GM23338 (cell line): Measurements from ENCODE around the gene STAC. TPM values are rescaled to one million over a fixed set of nuclear protein-coding genes. Genes with fewer than 3 reads are reported as not detected.

ENCODE experiments used
- ATAC-seq: fragments of 200-7000 bp; cut with Tn5 transposase; 3 replicates; pipeline ENCODE4 v1.9.1; 2020
- DNase-seq: peaks from one replicate; pipeline ENCODE4 v3.0.0-alpha.2; 2015; ENCODE audit warnings: low spot score
- H2AFZ ChIP-seq: fragments of 200-600 bp; sonication (generic); 2 replicates; pipeline ENCODE4 v1.8.0; 2016; ENCODE audit warnings: antibody characterized with exemption, mild to moderate bottlenecking, moderate library complexity
- H3F3A ChIP-seq: fragments of 200-600 bp; sonication (generic); replicated peaks from 2 replicates; pipeline ENCODE4 v1.8.0; 2017; ENCODE audit warnings: antibody characterized with exemption, mixed run types, low read depth
- H3K27ac ChIP-seq: fragments of 200-600 bp; sonication (generic); 2 replicates; pipeline ENCODE4 v1.6.1; 2016; ENCODE audit warnings: low read depth
- H3K27me3 ChIP-seq: fragments of 200-600 bp; sonication (generic); 2 replicates; pipeline ENCODE4 v1.8.0; 2016; ENCODE audit warnings: mild to moderate bottlenecking, mixed run types, moderate library complexity; ENCODE audit not compliant: insufficient read depth
- H3K36me3 ChIP-seq: fragments of 200-600 bp; sonication (generic); 2 replicates; pipeline ENCODE4 v1.8.0; 2016; ENCODE audit warnings: mild to moderate bottlenecking; ENCODE audit not compliant: insufficient read depth
- H3K4me1 ChIP-seq: fragments of 200-600 bp; sonication (generic); 2 replicates; pipeline ENCODE4 v1.8.0; 2016; ENCODE audit warnings: mild to moderate bottlenecking, moderate library complexity; ENCODE audit not compliant: insufficient read depth
- H3K4me2 ChIP-seq: fragments of 200-600 bp; sonication (generic); 2 replicates; pipeline ENCODE4 v1.7.1; 2017; ENCODE audit warnings: mixed run types
- H3K4me3 ChIP-seq: fragments of 200-600 bp; sonication (generic); 2 replicates; pipeline ENCODE4 v1.6.1; 2016; ENCODE audit warnings: mixed run types
- H3K79me2 ChIP-seq: fragments of 200-600 bp; sonication (generic); replicated peaks from 2 replicates; pipeline ENCODE4 v1.8.0; 2017; ENCODE audit warnings: mild to moderate bottlenecking; ENCODE audit not compliant: insufficient read depth
- H3K9me2 ChIP-seq: fragments of 200-600 bp; sonication (generic); 2 replicates; pipeline ENCODE4 v1.8.0; 2017; ENCODE audit not compliant: insufficient read depth
- H4K20me1 ChIP-seq: fragments of 200-600 bp; sonication (generic); replicated peaks from 2 replicates; pipeline ENCODE4 v1.8.0; 2017; ENCODE audit warnings: mild to moderate bottlenecking; ENCODE audit not compliant: insufficient read depth
- H3K27ac Mint-ChIP-seq: 2 replicates; pipeline ENCODE4 v1.8.0; 2020; ENCODE audit warnings: inconsistent platforms, mild to moderate bottlenecking, moderate library complexity, mixed read lengths
- H3K27me3 Mint-ChIP-seq: 3 replicates; pipeline ENCODE4 v1.8.0; 2022; ENCODE audit warnings: low read depth, mild to moderate bottlenecking, moderate library complexity, mixed read lengths, inconsistent platforms; ENCODE audit not compliant: insufficient read depth, poor library complexity
- H3K36me3 Mint-ChIP-seq: 3 replicates; pipeline ENCODE4 v1.8.0; 2021; ENCODE audit warnings: low read depth, mild to moderate bottlenecking, inconsistent platforms, moderate library complexity, mixed read lengths
- H3K4me1 Mint-ChIP-seq: 3 replicates; pipeline ENCODE4 v1.8.0; 2020; ENCODE audit warnings: mild to moderate bottlenecking, inconsistent platforms, mixed read lengths
- H3K4me3 Mint-ChIP-seq: 3 replicates; pipeline ENCODE4 v1.8.0; 2021; ENCODE audit warnings: moderate library complexity, mild to moderate bottlenecking, inconsistent platforms, mixed read lengths
- H3K9me3 Mint-ChIP-seq: 3 replicates; pipeline ENCODE4 v1.8.0; 2020; ENCODE audit warnings: moderate library complexity, mild to moderate bottlenecking, inconsistent platforms, mixed read lengths
- CREB1 ChIP-seq: fragments of 250-450 bp; sonication (Bioruptor Pico); IDR thresholded peaks from 2 replicates; pipeline ENCODE4 v1.5.0; 2020; ENCODE audit warnings: low read depth, mild to moderate bottlenecking, moderate library complexity
- CTCF ChIP-seq, 2 experiments: fragments of 200-600 bp in 1 of 2; sonication (generic) in 1 of 2; conservative IDR thresholded peaks; 2 replicates each; pipeline versions ENCODE4 v1.5.1 to v1.6.1; 2016 to 2017; ENCODE audit warnings: antibody characterized with exemption in 2 of 2, low read depth in 2 of 2, mild to moderate bottlenecking in 2 of 2, moderate library complexity in 1 of 2
- ETS1 ChIP-seq: IDR thresholded peaks from 2 replicates; pipeline ENCODE4 v1.6.1; 2016; ENCODE audit warnings: antibody characterized with exemption
- EZH2 ChIP-seq: fragments of 200-600 bp; sonication (generic); IDR thresholded peaks from one replicate; pipeline ENCODE4 v1.8.0; 2017; ENCODE audit warnings: antibody characterized with exemption, mild to moderate bottlenecking, low read depth; ENCODE audit not compliant: unreplicated experiment
- EZH2phosphoT487 ChIP-seq: fragments of 200-600 bp; sonication (generic); IDR thresholded peaks from one replicate; pipeline ENCODE4 v1.8.1; 2018; ENCODE audit warnings: antibody characterized with exemption; ENCODE audit not compliant: unreplicated experiment
- JUNB ChIP-seq: IDR thresholded peaks from one replicate; pipeline ENCODE4 v1.6.1; 2016; ENCODE audit warnings: antibody characterized with exemption; ENCODE audit not compliant: unreplicated experiment
- NANOG ChIP-seq: IDR thresholded peaks from 2 replicates; pipeline ENCODE4 v1.6.1; 2016; ENCODE audit warnings: antibody characterized with exemption, borderline replicate concordance
- POLR2AphosphoS5 ChIP-seq: IDR thresholded peaks from 2 replicates; pipeline ENCODE4 v1.6.1; 2016; ENCODE audit warnings: antibody characterized with exemption, low read depth
- REST ChIP-seq: IDR thresholded peaks from one replicate; pipeline ENCODE4 v1.6.1; 2018; ENCODE audit warnings: antibody characterized with exemption; ENCODE audit not compliant: unreplicated experiment
- STAT1 ChIP-seq: IDR thresholded peaks from one replicate; pipeline ENCODE4 v1.6.1; 2016; ENCODE audit warnings: antibody characterized with exemption; ENCODE audit not compliant: unreplicated experiment
- ZNF114 ChIP-seq: fragments of 250-450 bp; sonication (Bioruptor Pico); IDR thresholded peaks from 2 replicates; pipeline ENCODE4 v1.5.0; 2020; ENCODE audit warnings: mild to moderate bottlenecking, moderate library complexity
- ZNF331 ChIP-seq: fragments of 250-450 bp; sonication (Bioruptor Pico); IDR thresholded peaks from 2 replicates; pipeline ENCODE4 v1.5.0; 2020; ENCODE audit warnings: low read depth, mild to moderate bottlenecking, moderate library complexity
- polyA plus RNA-seq: library from polyadenylated mRNA; unstranded; fragments of >200 nt; fragmentation: Nextera tagmentation; extraction: Ambion mirVana; gene quantifications from 2 replicates; pipeline ENCODE4 v1.2.1, GENCODE V29; 2016
- total RNA-seq: library from RNA; depleted of rRNA; stranded (reverse); fragments of >200 nt; shearing (Covaris generic); gene quantifications from 2 replicates; pipeline ENCODE4 v1.2.3, GENCODE V29; 2014

Gene STAC
- total and polyA plus RNA-seq, 2 experiments from 2014 or later = 5.6 to 22.9 TPM

- H3K9me2 ChIP-seq = no peaks in the 10 kb centered on the region
- Mint-ChIP-seq H3K27ac (no peak overlapping the region), H3K9me3 (no peaks in the 10 kb centered on the region), H3K4me3 (no peak overlapping the region), H3K27me3 (peaks cover 3% of the 10 kb centered on the region), H3K36me3 (peaks cover 8% of the 10 kb centered on the region), H3K4me1 (no peaks in the 10 kb centered on the region)
- H3K4me1 ChIP-seq = no peaks in the 10 kb centered on the region
- no peaks in the 10 kb centered on the region for H3K36me3 ChIP-seq
- H3K27me3 ChIP-seq = no peaks in the 10 kb centered on the region
- H3F3A ChIP-seq = no peaks in the 10 kb centered on the region
- H3K27ac ChIP-seq = no peak overlapping the region
- no peaks in the 10 kb centered on the region for H4K20me1 ChIP-seq
- H3K4me3 ChIP-seq = no peak overlapping the region
- no peak for DNase-seq
- H3K79me2 ChIP-seq = no peaks in the 10 kb centered on the region
- no peak overlapping the region for H2AFZ ChIP-seq
- H3K4me2 ChIP-seq = no peak overlapping the region
- TF ChIP-seq POLR2AphosphoS5 = no peak
- no peak for TF ChIP-seq ZNF114 (CRISPR knock-in tag)
- no peak for TF ChIP-seq JUNB
- TF ChIP-seq ZNF331 (CRISPR knock-in tag) = no peak
- TF ChIP-seq EZH2phosphoT487 = no peak
- no peak for TF ChIP-seq STAT1
- TF ChIP-seq REST = no peak
- no peak for TF ChIP-seq CREB1 (CRISPR knock-in tag)
- TF ChIP-seq ETS1 = no peak
- TF ChIP-seq EZH2 = no peak
- no peak for TF ChIP-seq CTCF (conservative IDR thresholded peaks at IDR 0.05; ENCODE audit: low read depth in 2 of 2)
- no peak for TF ChIP-seq NANOG
- ATAC-seq = no peak
Observed at GRCh38 chr3:36457667-36458066, 77.4 kb downstream of the STAC start.
